Measurements from ENCODE around the gene TNNI2. TPM values are rescaled to one million over a fixed set of nuclear protein-coding genes. Genes with fewer than 3 reads are reported as not detected.

Gene TNNI2
- total RNA-seq, 1 experiment from 2014 or later = not detected

DNA sequence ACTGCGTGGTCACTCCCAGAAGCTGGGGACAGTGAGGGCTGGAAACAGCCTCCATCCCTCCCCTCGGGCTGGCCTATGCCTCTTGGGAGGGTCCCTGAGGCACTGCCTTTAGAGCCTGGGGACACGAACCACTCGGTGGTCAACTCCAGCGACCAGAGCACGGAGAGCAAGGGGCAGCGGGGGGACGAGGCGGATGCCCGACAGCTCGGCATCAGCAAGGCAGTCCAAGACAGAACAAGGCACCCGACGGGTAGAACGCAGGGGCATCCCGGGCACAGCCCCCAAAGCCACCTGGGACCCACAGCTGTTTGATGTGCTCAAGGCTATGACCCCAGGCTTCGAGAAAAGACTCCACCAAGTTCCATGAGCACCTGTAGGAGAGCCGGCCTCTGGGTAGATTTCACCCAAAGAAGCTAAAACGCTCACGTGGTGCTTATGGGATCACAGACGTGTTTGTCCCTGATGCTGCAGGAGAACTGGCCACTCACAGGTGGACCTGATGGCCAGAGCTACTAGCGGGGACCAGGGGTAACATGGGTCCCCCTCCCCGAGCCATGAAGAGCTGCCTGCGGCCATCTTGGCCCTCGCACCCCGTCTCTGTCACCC is 13.6 kb downstream of the TNNI2 start:
- Histone ChIP-seq H4K91ac (ENCODE audit: insufficient read length, low read depth, low read length) (no peak overlapping the region), H2BK5ac (ENCODE audit: insufficient read length, low read length) (no peak overlapping the region), H3K79me2 (ENCODE audit: insufficient read depth, low read length) (no peaks in the 10 kb centered on the region), H3K79me1 (ENCODE audit: insufficient read depth, low read depth, low read length, poor library complexity, severe bottlenecking) (no peaks in the 10 kb centered on the region), H2BK12ac (ENCODE audit: insufficient read length, low read depth, low read length) (no peak overlapping the region), H3K18ac (ENCODE audit: insufficient read length, low read depth, low read length) (no peak overlapping the region), H3T11ph (ENCODE audit: low read length) (no peak overlapping the region), H3K14ac (ENCODE audit: insufficient read depth, low read length) (no peak overlapping the region; the same call in 1 of the 2 replicates), H3K4ac (ENCODE audit: low read depth, low read length) (no peak overlapping the region), H3K27ac (ENCODE audit: insufficient read length, low read depth, low read length) (no peak overlapping the region), H3K9ac (ENCODE audit: extremely low read depth, insufficient read length, low read length) (no peak overlapping the region), H4K8ac (replicated peaks; ENCODE audit: insufficient read length, low read depth, low read length) (no peak overlapping the region), H3K56ac (ENCODE audit: insufficient read length, low read depth, low read length) (no peak overlapping the region), H3K9me3 (ENCODE audit: control insufficient read depth, low read depth, low read length) (no peaks in the 10 kb centered on the region), H3K4me1 (ENCODE audit: insufficient read depth, low read length) (no peaks in the 10 kb centered on the region), H2AFZ (ENCODE audit: low read length) (no peak overlapping the region), H4K5ac (ENCODE audit: insufficient read length, low read depth, low read length) (no peak overlapping the region), H2BK20ac (ENCODE audit: low read depth, low read length, poor library complexity, severe bottlenecking) (no peak overlapping the region), H2BK15ac (ENCODE audit: low read depth, low read length) (no peak overlapping the region), H2AK5ac (ENCODE audit: insufficient read length, low read length) (no peak overlapping the region), H3K4me2 (ENCODE audit: insufficient read depth, insufficient read length, low read length) (no peak overlapping the region), H3K23me2 (ENCODE audit: insufficient read length, low read depth, low read length, poor library complexity, severe bottlenecking) (no peaks in the 10 kb centered on the region), H3K27me3 (ENCODE audit: insufficient read depth, low read length) (no peaks in the 10 kb centered on the region), H2BK120ac (ENCODE audit: low read depth, low read length, poor library complexity, severe bottlenecking) (no peak overlapping the region), H3K23ac (ENCODE audit: insufficient read length, low read depth, low read length) (no peak overlapping the region), H4K20me1 (ENCODE audit: control insufficient read depth, insufficient read depth, insufficient read length) (no peaks in the 10 kb centered on the region)
- Mint-ChIP-seq H3K9me3 (no peaks in the 10 kb centered on the region), H3K4me3 (no peak overlapping the region), H3K4me1 (peaks cover 2 to 3% of the 10 kb centered on the region in 2 experiments; a peak in 2 of 4 replicates), H3K27ac (no peak overlapping the region; a peak in 2 of 7 replicates), H3K36me3 (ENCODE audit: insufficient read depth in 1 of 3, low read depth in 3 of 3) (no peaks in the 10 kb centered on the region), H3K27me3 (ENCODE audit: low read depth) (peaks cover 13% of the 10 kb centered on the region)
- DNase-seq = no peak
- TF ChIP-seq, protein P1, sequence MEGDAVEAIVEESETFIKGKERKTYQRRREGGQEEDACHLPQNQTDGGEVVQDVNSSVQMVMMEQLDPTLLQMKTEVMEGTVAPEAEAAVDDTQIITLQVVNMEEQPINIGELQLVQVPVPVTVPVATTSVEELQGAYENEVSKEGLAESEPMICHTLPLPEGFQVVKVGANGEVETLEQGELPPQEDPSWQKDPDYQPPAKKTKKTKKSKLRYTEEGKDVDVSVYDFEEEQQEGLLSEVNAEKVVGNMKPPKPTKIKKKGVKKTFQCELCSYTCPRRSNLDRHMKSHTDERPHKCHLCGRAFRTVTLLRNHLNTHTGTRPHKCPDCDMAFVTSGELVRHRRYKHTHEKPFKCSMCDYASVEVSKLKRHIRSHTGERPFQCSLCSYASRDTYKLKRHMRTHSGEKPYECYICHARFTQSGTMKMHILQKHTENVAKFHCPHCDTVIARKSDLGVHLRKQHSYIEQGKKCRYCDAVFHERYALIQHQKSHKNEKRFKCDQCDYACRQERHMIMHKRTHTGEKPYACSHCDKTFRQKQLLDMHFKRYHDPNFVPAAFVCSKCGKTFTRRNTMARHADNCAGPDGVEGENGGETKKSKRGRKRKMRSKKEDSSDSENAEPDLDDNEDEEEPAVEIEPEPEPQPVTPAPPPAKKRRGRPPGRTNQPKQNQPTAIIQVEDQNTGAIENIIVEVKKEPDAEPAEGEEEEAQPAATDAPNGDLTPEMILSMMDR (conservative IDR thresholded peaks at IDR 0.05) = no peak
- no CpG with 5 or more reads among the region's 25 CpGs for WGBS (ENCODE audit: extremely low coverage, insufficient read length, low lambda C conversion rate)

Measured in H9 (cell line).